ENCODE results near the gene NOP10. TPM values are rescaled to one million over a fixed set of nuclear protein-coding genes. Genes with fewer than 3 reads are reported as not detected.

NOP10 gene
- total RNA-seq, 1 experiment from 2014 or later, result 235 TPM

GRCh38 chr15:34361278-34361677 lies 18.3 kb upstream of the NOP10 start:
- Mint-ChIP-seq H3K36me3 (ENCODE audit: insufficient read depth in 1 of 3, low read depth in 3 of 3) (peaks cover 32 to 67% (median 65%) of the 10 kb centered on the region in 3 experiments; a peak in 6 of 7 replicates), H3K27me3 (ENCODE audit: low read depth) (no peaks in the 10 kb centered on the region; the same call in 1 of the 2 replicates), H3K4me1 (peaks cover 18 to 23% of the 10 kb centered on the region in 2 experiments), H3K9me3 (no peaks in the 10 kb centered on the region), H3K27ac (no peak overlapping the region; a peak in 1 of 7 replicates), H3K4me3 (no peak overlapping the region)
- Histone ChIP-seq H2BK20ac (ENCODE audit: low read depth, low read length, poor library complexity, severe bottlenecking) (no peak overlapping the region), H2BK5ac (ENCODE audit: insufficient read length, low read length) (no peak overlapping the region), H3K27ac (ENCODE audit: insufficient read length, low read depth, low read length) (no peak overlapping the region), H3K23me2 (ENCODE audit: insufficient read length, low read depth, low read length, poor library complexity, severe bottlenecking) (peaks cover 4% of the 10 kb centered on the region), H2BK12ac (ENCODE audit: insufficient read length, low read depth, low read length) (no peak overlapping the region), H4K20me1 (ENCODE audit: control insufficient read depth, insufficient read depth, insufficient read length) (no peaks in the 10 kb centered on the region), H3K18ac (ENCODE audit: insufficient read length, low read depth, low read length) (no peak overlapping the region), H3K9ac (ENCODE audit: extremely low read depth, insufficient read length, low read length) (no peak overlapping the region), H3T11ph (ENCODE audit: low read length) (no peak overlapping the region), H3K4ac (ENCODE audit: low read depth, low read length) (no peak overlapping the region), H3K27me3 (ENCODE audit: insufficient read depth, low read length) (no peaks in the 10 kb centered on the region), H3K79me1 (ENCODE audit: insufficient read depth, low read depth, low read length, poor library complexity, severe bottlenecking) (peaks cover 9% of the 10 kb centered on the region), H4K5ac (ENCODE audit: insufficient read length, low read depth, low read length) (no peak overlapping the region), H3K9me3 (ENCODE audit: control insufficient read depth, low read depth, low read length) (no peaks in the 10 kb centered on the region), H3K79me2 (ENCODE audit: insufficient read depth, low read length) (peaks cover 6% of the 10 kb centered on the region; the same call in 1 of the 2 replicates), H3K23ac (ENCODE audit: insufficient read length, low read depth, low read length) (no peak overlapping the region), H2BK15ac (ENCODE audit: low read depth, low read length) (no peak overlapping the region), H3K14ac (ENCODE audit: insufficient read depth, low read length) (no peak overlapping the region), H3K56ac (ENCODE audit: insufficient read length, low read depth, low read length) (no peak overlapping the region), H3K4me2 (ENCODE audit: insufficient read depth, insufficient read length, low read length) (no peak overlapping the region), H2AK5ac (ENCODE audit: insufficient read length, low read length) (no peak overlapping the region), H3K4me1 (ENCODE audit: insufficient read depth, low read length) (peaks cover 6% of the 10 kb centered on the region; the same call in 1 of the 2 replicates), H4K91ac (ENCODE audit: insufficient read length, low read depth, low read length) (no peak overlapping the region), H2BK120ac (ENCODE audit: low read depth, low read length, poor library complexity, severe bottlenecking) (no peak overlapping the region), H4K8ac (replicated peaks; ENCODE audit: insufficient read length, low read depth, low read length) (no peak overlapping the region), H2AFZ (ENCODE audit: low read length) (no peak overlapping the region)
- no CpG with 5 or more reads among the region's 7 CpGs for WGBS (ENCODE audit: extremely low coverage, insufficient read length, low lambda C conversion rate)
- no peak for DNase-seq
- TF ChIP-seq CTCF (conservative IDR thresholded peaks at IDR 0.05), result no peak
